Mucosa of descending colon (tissue), 3 donors: ENCODE data around the gene CDH16. TPM values are rescaled to one million over a fixed set of nuclear protein-coding genes. Genes with fewer than 3 reads are reported as not detected.

Source experiments
- ATAC-seq: fragments of 200-7000 bp; cut with Tn5 transposase; one replicate; pipeline ENCODE4 v1.9.1; 2020; ENCODE audit warnings: mild to moderate bottlenecking, moderate library complexity
- DNase-seq, 3 donors: peaks; one replicate each; pipeline ENCODE4 v3.0.0-alpha.2; 2020
- H3K36me3 ChIP-seq: fragments of 200-600 bp; one replicate; pipeline ENCODE4 v1.8.0; 2021; ENCODE audit warnings: low read depth, mild to moderate bottlenecking
- H3K4me1 ChIP-seq: fragments of 200-600 bp; one replicate; pipeline ENCODE4 v1.8.0; 2021; ENCODE audit warnings: low read depth, mild to moderate bottlenecking
- H3K4me3 ChIP-seq: fragments of 200-600 bp; one replicate; pipeline ENCODE4 v1.8.0; 2021; ENCODE audit warnings: mild to moderate bottlenecking
- H3K9me3 ChIP-seq: fragments of 200-600 bp; one replicate; pipeline ENCODE4 v1.8.0; 2021; ENCODE audit warnings: mild to moderate bottlenecking
- CTCF ChIP-seq: fragments of 200-600 bp; IDR thresholded peaks from one replicate; pipeline ENCODE4 v1.8.0; 2022; ENCODE audit warnings: antibody characterized with exemption, mild to moderate bottlenecking
- intact Hi-C, 2 donors: fragments of 100-400 bp; cut with DNase I in 1 of 2; cut with micrococcal nuclease in 1 of 2; formaldehyde crosslinking; loops; one replicate each; pipeline versions ENCODE4 v1.11.0 to v1.11.1; 2022; cut with DNase I, micrococcal nuclease
- total RNA-seq, 3 donors: library from RNA; stranded (reverse); fragmentation: NEBNext Ultra II Directional in 2 of 3; extraction: Animal tissue kit (Norgen Biotek cat#: 25700) in 2 of 3; gene quantifications; one replicate each; pipeline versions ENCODE4 v1.2.1 to v1.2.4, GENCODE V29; 2021 to 2023
- donor health status: DM: no; HTN: no; CAD: no; lungs with moderate emphysema.
- donor health status: DM: no; HTN: no; CAD: no.
- donor health status: DM: no; HTN: yes; CAD: no.

CDH16 gene
- total RNA-seq, 3 donors from 2014 or later = 0.13 to 0.78 (median 0.72) TPM

- DNase-seq = no peak
- ATAC-seq = no peak
- no peak for TF ChIP-seq CTCF
- Histone ChIP-seq H3K36me3 (no peaks in the 10 kb centered on the region), H3K4me1 (peaks cover 14% of the 10 kb centered on the region), H3K4me3 (no peak overlapping the region), H3K9me3 (no peaks in the 10 kb centered on the region)
- intact Hi-C loops = no loop called here
Observed at GRCh38 chr16:66881964-66882508, 36.6 kb downstream of the CDH16 start.

GRCh38 chr16:66881560-66881959 is 37.1 kb downstream of the CDH16 start:
- Histone ChIP-seq H3K4me3 (no peak overlapping the region), H3K9me3 (no peaks in the 10 kb centered on the region), H3K36me3 (no peaks in the 10 kb centered on the region), H3K4me1 (peaks cover 14% of the 10 kb centered on the region)
- DNase-seq (no peak), ATAC-seq (no peak)
- intact Hi-C loops = no loop called here
- no peak for TF ChIP-seq CTCF

GRCh38 chr16:66881014-66881417 is 37.7 kb downstream of the CDH16 start:
- intact Hi-C loops = no loop called here
- ATAC-seq (peak; percentile 46), DNase-seq (no peak)
- Histone ChIP-seq H3K9me3 (no peaks in the 10 kb centered on the region), H3K36me3 (no peaks in the 10 kb centered on the region), H3K4me3 (peak overlapping the region; percentile 52), H3K4me1 (peaks cover 14% of the 10 kb centered on the region)
- TF ChIP-seq CTCF = no peak

GRCh38 chr16:66880288-66881013 is 38.2 kb downstream of the CDH16 start, which contains the start of gene PDP2:
Gene PDP2 (plus strand): TSS chr16:66880515. CDS start chr16:66884285, 3,770 bp downstream.
- Histone ChIP-seq H3K4me1 (peaks cover 14% of the 10 kb centered on the region), H3K9me3 (no peaks in the 10 kb centered on the region), H3K4me3 (peak within 1 kb of the TSS; percentile 52), H3K36me3 (no peaks in the 10 kb centered on the region)
- ATAC-seq = peak; percentile 97
- TF ChIP-seq CTCF = no peak
- intact Hi-C loops = no loop called here
- DNase-seq = peak; percentile 94 to 97 (median 96)

- intact Hi-C loops = no loop called here
Observed at GRCh38 chr16:66878067-66878466, 40.6 kb downstream of the CDH16 start.

More at GRCh38 chr16:66878067-66878466, 40.6 kb downstream of the CDH16 start:
- no peak for TF ChIP-seq CTCF
- ATAC-seq (no peak), DNase-seq (no peak)
- peaks cover 14% of the 10 kb centered on the region for H3K4me1 ChIP-seq
- no peak overlapping the region for H3K4me3 ChIP-seq
- no peaks in the 10 kb centered on the region for H3K9me3 ChIP-seq
- H3K36me3 ChIP-seq = no peaks in the 10 kb centered on the region
